B cell (primary cell): Measurements from ENCODE around the gene COL4A5. TPM values are rescaled to one million over a fixed set of nuclear protein-coding genes. Genes with fewer than 3 reads are reported as not detected.

ENCODE experiments used
- ATAC-seq: fragments of 200-7000 bp; cut with Tn5 transposase; one replicate; pipeline ENCODE4 v1.10.0; 2021; ENCODE audit warnings: low read depth, mild to moderate bottlenecking, moderate number of reproducible peaks, moderate library complexity
- CTCF ChIA-PET: fragments of 350-600 bp; sonication (Branson Sonifier 250); formaldehyde crosslinking; loops from one replicate; lab custom pipeline; 2021; ENCODE audit warnings: antibody characterized with exemption, inconsistent platforms; lab: Charles Lee
- POLR2A ChIA-PET: fragments of 350-600 bp; sonication (Branson Sonifier 250); formaldehyde crosslinking; loops from one replicate; lab custom pipeline; 2021; ENCODE audit warnings: antibody characterized with exemption; lab: Charles Lee
- DNase-seq: peaks from one replicate; pipeline ENCODE4 v3.0.0; 2013
- H2AFZ ChIP-seq: 2 replicates; pipeline ENCODE4 v1.6.1; 2012; ENCODE audit warnings: mild to moderate bottlenecking, low read depth, low read length; ENCODE audit not compliant: insufficient read depth, poor library complexity, severe bottlenecking
- H3K27ac ChIP-seq, 2 donors: 1 replicate in 1 of 2; 2 replicates in 1 of 2; pipeline ENCODE4 v1.5.1; 2012 to 2013; ENCODE audit warnings: low read length in 2 of 2, mild to moderate bottlenecking in 2 of 2, moderate library complexity in 1 of 2
- H3K27me3 ChIP-seq, 4 experiments: fragments of 200-600 bp in 1 of 4; sonication (generic) in 1 of 4; replicated peaks in 1 of 4; 1 replicate in 2 of 4; 2 replicates in 2 of 4; pipeline versions ENCODE4 v1.6.1 to v1.7.0; 2013 to 2016; ENCODE audit warnings: low read length in 3 of 4, mild to moderate bottlenecking in 2 of 4, mixed read lengths in 1 of 4, moderate library complexity in 1 of 4; ENCODE audit not compliant: insufficient read depth in 4 of 4, control insufficient read depth in 3 of 4; ENCODE audit errors: control extremely low read depth in 1 of 4
- H3K36me3 ChIP-seq, 2 experiments: replicated peaks in 1 of 2; 1 replicate in 1 of 2; 2 replicates in 1 of 2; pipeline versions ENCODE4 v1.6.1 to v1.7.1; 2013; ENCODE audit warnings: low read length in 1 of 2; ENCODE audit not compliant: insufficient read depth in 2 of 2, control insufficient read depth in 1 of 2; ENCODE audit errors: control extremely low read depth in 1 of 2, extremely low read depth in 1 of 2
- H3K4me1 ChIP-seq, 2 donors: fragments of 200-600 bp in 1 of 2; sonication (generic) in 1 of 2; 1 replicate in 1 of 2; 2 replicates in 1 of 2; pipeline versions ENCODE4 v1.5.1 to v1.6.1; 2013 to 2017; ENCODE audit warnings: low read length in 2 of 2; ENCODE audit not compliant: control insufficient read depth in 2 of 2, insufficient read depth in 2 of 2
- H3K4me2 ChIP-seq: replicated peaks from 2 replicates; pipeline ENCODE3; 2012; ENCODE audit warnings: mild to moderate bottlenecking, low read depth, low read length; ENCODE audit not compliant: poor library complexity, severe bottlenecking
- H3K4me3 ChIP-seq, 5 experiments: fragments of 200-600 bp in 1 of 5; sonication (generic) in 1 of 5; 1 replicate in 3 of 5; 2 replicates in 2 of 5; pipeline versions ENCODE4 v1.5.1 to v1.7.0; 2011 to 2016; ENCODE audit warnings: low read length in 4 of 5, mild to moderate bottlenecking in 4 of 5, low read depth in 2 of 5, control low read depth in 1 of 5, moderate library complexity in 1 of 5; ENCODE audit not compliant: insufficient read depth in 1 of 5; ENCODE audit errors: control extremely low read depth in 1 of 5, extremely low read depth in 1 of 5
- H3K79me2 ChIP-seq: fragments of 200-600 bp; sonication (generic); one replicate; pipeline ENCODE4 v1.6.0; 2016; ENCODE audit warnings: low read length; ENCODE audit not compliant: control insufficient read depth, insufficient read depth
- H3K9ac ChIP-seq: fragments of 200-600 bp; sonication (generic); 2 replicates; pipeline ENCODE4 v1.6.1; 2017; ENCODE audit warnings: mild to moderate bottlenecking, low read length, moderate library complexity
- H3K9me3 ChIP-seq, 3 donors: one replicate each; pipeline versions ENCODE4 v1.6.1 to v1.7.1; 2013; ENCODE audit warnings: low read length in 2 of 3; ENCODE audit not compliant: control insufficient read depth in 2 of 3, insufficient read depth in 1 of 3; ENCODE audit errors: control extremely low read depth in 1 of 3
- H4K20me1 ChIP-seq: 2 replicates; pipeline ENCODE4 v1.6.0; 2012; ENCODE audit warnings: mild to moderate bottlenecking, low read length; ENCODE audit not compliant: insufficient read depth, control insufficient read depth, poor library complexity, severe bottlenecking
- H3K27ac Mint-ChIP-seq: one replicate; pipeline ENCODE4 v1.8.0; 2021; ENCODE audit warnings: mixed read lengths
- H3K27me3 Mint-ChIP-seq: one replicate; pipeline ENCODE4 v1.8.0; 2021; ENCODE audit warnings: mixed read lengths
- H3K4me1 Mint-ChIP-seq: one replicate; pipeline ENCODE4 v1.8.0; 2021; ENCODE audit warnings: mixed read lengths
- H3K4me3 Mint-ChIP-seq: one replicate; pipeline ENCODE4 v1.8.0; 2021; ENCODE audit warnings: mixed read lengths
- H3K9me3 Mint-ChIP-seq: one replicate; pipeline ENCODE4 v1.8.0; 2022; ENCODE audit warnings: mixed read lengths; ENCODE audit not compliant: insufficient read depth
- CTCF ChIP-seq: fragments of 200-600 bp; IDR thresholded peaks from one replicate; pipeline ENCODE4 v1.8.0; 2022; ENCODE audit warnings: antibody characterized with exemption, mild to moderate bottlenecking
- EZH2 ChIP-seq: IDR thresholded peaks from 2 replicates; pipeline ENCODE4 v1.6.1; 2012; ENCODE audit warnings: borderline replicate concordance, low read depth, mild to moderate bottlenecking, moderate library complexity, low read length; ENCODE audit not compliant: insufficient read depth, poor library complexity, severe bottlenecking
- WGBS: methylation state at CpG from one replicate; pipeline ENCODE4 v1.1.5; 2013; ENCODE audit warnings: missing lambda C conversion rate; ENCODE audit not compliant: insufficient coverage; 5-methylcytosine and 5-hydroxymethylcytosine counted together
- intact Hi-C: fragments of 100-400 bp; cut with micrococcal nuclease; formaldehyde crosslinking; loops from one replicate; pipeline ENCODE4 v1.10.0; 2022
- polyA plus RNA-seq: library from polyadenylated mRNA; depleted of rRNA; stranded (reverse); fragments of >200 nt; gene quantifications from 2 replicates; pipeline ENCODE4 v1.2.3, GENCODE V29; 2012
- total RNA-seq, 2 donors: library from RNA; stranded (reverse); fragments of 120-200 nt in 1 of 2; gene quantifications; 1 replicate in 1 of 2; 2 replicates in 1 of 2; pipeline versions ENCODE4 v1.2.3 to v1.2.4, GENCODE V29; 2013 to 2022

COL4A5 gene
- total and polyA plus RNA-seq, 2 donors (not counting 1 experiment from before 2014, with no cell fraction given): not detected

GRCh38 chrX:108601276-108601675, 161.6 kb downstream of the COL4A5 start:
- ATAC-seq (no peak), DNase-seq (no peak)
- no peak overlapping the region for H3K27ac Mint-ChIP-seq
- intact Hi-C loops: no loop called here
- Histone ChIP-seq H3K27me3 (no peaks in the 10 kb centered on the region), H3K36me3 (no peaks in the 10 kb centered on the region), H2AFZ (no peak overlapping the region), H3K4me2 (no peak overlapping the region), H3K4me1 (no peaks in the 10 kb centered on the region), H3K4me3 (no peak overlapping the region), H4K20me1 (no peaks in the 10 kb centered on the region), H3K27ac (no peak overlapping the region), H3K79me2 (no peaks in the 10 kb centered on the region), H3K9ac (no peak overlapping the region), H3K9me3 (no peaks in the 10 kb centered on the region)
- H3K4me3 Mint-ChIP-seq: no peak overlapping the region
- no peaks in the 10 kb centered on the region for H3K4me1 Mint-ChIP-seq
- TF ChIP-seq EZH2: no peak
- no peak for TF ChIP-seq CTCF
- H3K9me3 Mint-ChIP-seq: no peaks in the 10 kb centered on the region
- no peaks in the 10 kb centered on the region for H3K27me3 Mint-ChIP-seq
- CTCF ChIA-PET: no interaction called here
- WGBS: no CpG with 5 or more reads among the region's 4 CpGs
- POLR2A ChIA-PET: no interaction called here

- Histone ChIP-seq H3K9ac (no peak overlapping the region), H3K4me1 (no peaks in the 10 kb centered on the region), H3K4me2 (no peak overlapping the region), H3K27ac (no peak overlapping the region), H3K9me3 (no peaks in the 10 kb centered on the region), H2AFZ (no peak overlapping the region), H3K36me3 (no peaks in the 10 kb centered on the region), H3K79me2 (no peaks in the 10 kb centered on the region), H3K4me3 (no peak overlapping the region), H3K27me3 (no peaks in the 10 kb centered on the region), H4K20me1 (no peaks in the 10 kb centered on the region)
- CTCF ChIA-PET: no interaction called here
- TF ChIP-seq EZH2 (no peak), CTCF (no peak)
- no peaks in the 10 kb centered on the region for H3K27me3 Mint-ChIP-seq
- intact Hi-C loops: no loop called here
- ATAC-seq: no peak
- H3K9me3 Mint-ChIP-seq: no peaks in the 10 kb centered on the region
- H3K27ac Mint-ChIP-seq: no peak overlapping the region
- POLR2A ChIA-PET: no interaction called here
- no CpG with 5 or more reads among the region's 2 CpGs for WGBS
- no peak for DNase-seq
- H3K4me3 Mint-ChIP-seq: no peak overlapping the region
- H3K4me1 Mint-ChIP-seq: no peaks in the 10 kb centered on the region
These were observed 170.5 kb downstream of the COL4A5 start for GRCh38 chrX:108610141-108610540.
